HG03460 (cell line): Measurements from ENCODE around the gene DDX10.
"Not testable (repeated sequence)": the region's sequence is repeated elsewhere in the genome, so short reads cannot be mapped to it uniquely, and the experiment has no call there.

Experiments
- ATAC-seq: cut with Tn5 transposase; IDR thresholded peaks from one replicate; pipeline ENCODE4 v1.9.1; 2021; ENCODE audit not compliant: unreplicated experiment

Gene DDX10

GRCh38 chr11:108654100-108654499 lies 10.8 kb upstream of the DDX10 start:
- not testable (repeated sequence) for ATAC-seq

- ATAC-seq, result no peak
Measured at GRCh38 chr11:108654994-108655631, 9.8 kb upstream of the DDX10 start.

DNA sequence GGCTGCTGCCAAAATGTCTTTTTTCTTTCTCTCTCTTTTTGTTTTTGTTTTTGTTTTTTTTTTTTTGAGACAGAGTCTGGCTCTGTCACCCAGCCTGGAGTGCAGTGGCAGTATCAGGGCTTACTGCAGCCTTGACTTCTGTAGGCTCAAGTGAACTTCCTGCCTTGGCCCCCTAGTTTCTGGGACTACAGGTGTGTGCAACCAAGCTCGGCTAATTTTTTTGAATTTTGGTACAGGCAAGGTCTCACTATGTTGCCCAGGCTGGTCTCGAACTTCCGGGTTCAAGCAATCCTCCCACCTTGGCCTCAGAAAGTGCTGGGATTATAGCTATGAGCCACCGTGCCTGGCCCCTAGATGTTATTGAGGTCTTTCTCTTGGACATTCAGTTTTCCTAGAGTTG lies 2.2 kb upstream of the DDX10 start:
- peak; percentile 31 for ATAC-seq

DNA sequence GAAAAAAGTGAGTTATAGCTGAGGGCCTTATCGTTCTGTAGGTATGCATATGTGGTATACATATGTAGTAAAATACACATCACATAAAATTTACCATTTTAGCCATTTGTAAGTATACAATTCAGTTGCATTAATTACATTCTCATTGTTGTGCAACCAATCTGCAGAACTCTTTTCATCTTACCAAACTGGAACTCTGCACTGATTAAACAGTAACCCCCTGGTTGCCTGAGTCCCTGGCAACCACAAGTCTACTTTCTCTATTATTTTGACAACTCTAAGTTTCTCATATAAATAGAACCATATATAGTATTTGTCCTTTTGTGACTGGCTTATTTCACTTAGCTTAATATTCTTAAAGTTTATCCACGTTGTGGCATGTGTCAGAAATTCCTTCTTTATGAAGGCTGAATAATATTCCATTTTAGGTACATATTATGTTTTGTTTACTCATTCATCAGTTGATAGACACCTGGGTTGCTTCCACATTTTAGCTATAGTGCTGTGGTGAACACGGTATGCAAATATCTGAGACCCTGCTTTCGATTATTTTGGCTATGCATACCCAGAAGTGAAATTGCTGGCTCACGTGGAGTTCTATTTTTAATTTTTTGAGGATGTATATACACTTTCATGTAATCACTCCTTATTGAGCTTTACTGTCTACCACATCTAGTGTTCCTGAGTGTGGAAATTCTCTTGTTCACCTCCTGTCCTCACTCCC lies 1.6 kb upstream of the DDX10 start:
- peak; percentile 49 for ATAC-seq

- no peak for ATAC-seq
Measured at GRCh38 chr11:108666373-108666772, 1.5 kb downstream of the DDX10 start.

GRCh38 chr11:108669286-108669685 lies 4.4 kb downstream of the DDX10 start:
- no peak for ATAC-seq

DNA sequence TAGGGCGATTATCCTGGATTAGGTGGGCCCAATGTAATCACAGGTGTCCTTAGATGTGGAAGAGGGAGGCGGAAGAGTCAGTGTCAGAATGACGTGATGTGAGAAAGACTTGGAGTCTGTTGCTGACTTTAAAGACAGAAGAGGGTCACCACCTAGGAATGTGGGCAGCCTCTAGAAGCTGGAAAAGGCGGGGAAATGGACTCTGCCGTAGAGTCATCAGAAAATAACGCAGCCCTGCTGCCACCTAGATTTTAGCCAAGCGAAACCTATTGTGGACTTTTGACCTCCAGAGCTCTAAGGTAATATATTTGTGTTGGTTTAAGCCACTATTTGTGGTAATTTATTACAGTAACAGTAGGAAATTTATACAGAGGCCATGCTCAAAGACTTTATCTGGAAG lies 4.8 kb downstream of the DDX10 start:
- ATAC-seq, result no peak

DNA sequence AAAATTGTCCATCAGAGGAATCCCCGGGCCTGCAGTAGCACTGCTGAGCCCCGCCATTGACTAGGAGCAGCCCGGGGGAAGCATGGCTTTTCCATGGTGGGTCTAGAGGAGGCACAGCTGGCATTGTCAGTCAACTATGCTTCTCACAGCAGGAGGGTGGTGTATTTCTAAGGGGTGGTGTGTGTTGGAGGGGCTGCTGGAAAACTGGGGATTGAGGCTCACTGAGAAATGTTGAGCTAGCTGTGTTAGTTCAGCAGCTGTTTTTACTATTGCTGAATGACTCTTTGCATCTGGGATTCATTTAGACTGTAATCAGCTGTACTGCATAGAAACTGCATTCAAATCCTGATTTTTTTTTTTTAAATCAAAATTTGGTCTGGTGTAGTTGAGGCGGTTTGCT lies 5.6 kb downstream of the DDX10 start:
- ATAC-seq, result no peak

DNA sequence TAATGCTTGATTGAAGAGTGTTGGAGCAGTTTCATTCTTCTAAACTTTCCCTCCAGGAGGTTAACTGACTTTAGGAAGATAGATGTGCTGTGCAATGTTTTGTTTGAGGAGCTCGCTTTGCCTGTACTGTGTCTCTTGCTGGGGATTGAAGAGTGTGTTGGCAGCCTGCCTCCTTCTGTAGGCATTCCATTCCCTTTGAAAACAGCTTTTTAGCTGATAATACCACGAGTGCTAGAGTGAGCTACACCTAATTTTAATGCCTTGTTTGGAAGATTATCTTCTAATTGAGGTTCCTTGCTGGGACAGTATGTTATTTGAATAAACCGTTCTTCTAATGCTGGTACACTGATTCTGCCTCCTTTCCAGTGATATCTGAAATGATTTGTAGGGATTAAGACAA lies 7.2 kb downstream of the DDX10 start:
- ATAC-seq, result no peak

DNA sequence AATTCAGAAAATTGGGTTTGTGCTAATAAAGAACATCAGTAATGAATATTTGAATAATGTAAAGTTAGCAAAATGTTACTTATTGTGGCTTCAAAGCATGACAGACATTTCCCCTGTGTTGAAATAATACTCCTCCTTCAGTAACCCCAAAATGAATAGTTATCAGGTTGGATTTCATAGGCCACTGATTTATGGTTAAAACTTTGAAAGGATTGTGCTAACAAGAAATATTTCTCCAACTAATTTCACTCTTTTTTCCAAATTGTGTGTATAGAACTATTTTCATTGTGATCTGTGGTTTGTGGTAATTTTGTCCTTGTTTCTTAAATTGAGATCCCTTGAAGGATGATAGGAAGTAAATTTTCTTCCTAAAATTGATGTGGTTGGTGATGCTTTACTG lies 7.9 kb downstream of the DDX10 start:
- ATAC-seq, result no peak

- no peak for ATAC-seq
Measured at GRCh38 chr11:108679045-108679444, 14.2 kb downstream of the DDX10 start.

DNA sequence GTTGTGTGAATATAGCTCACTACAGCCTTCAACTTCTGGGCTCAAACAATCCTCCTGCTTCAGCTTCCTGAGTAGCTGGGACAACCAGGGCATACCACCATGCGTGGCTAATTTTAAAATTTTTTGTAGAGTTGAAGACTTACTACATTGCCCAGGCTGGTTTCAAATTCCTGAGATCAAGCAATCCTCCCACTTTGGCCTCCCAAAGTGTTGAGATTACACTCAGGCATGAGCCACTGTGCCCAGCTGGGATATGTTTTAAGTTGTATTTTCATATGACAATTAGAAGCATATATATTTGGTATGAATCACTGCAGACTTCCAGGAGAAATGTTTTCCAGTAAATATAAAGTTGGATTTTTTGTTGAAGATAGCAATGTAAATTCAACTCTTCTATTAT lies 15.4 kb downstream of the DDX10 start:
- no peak for ATAC-seq

DNA sequence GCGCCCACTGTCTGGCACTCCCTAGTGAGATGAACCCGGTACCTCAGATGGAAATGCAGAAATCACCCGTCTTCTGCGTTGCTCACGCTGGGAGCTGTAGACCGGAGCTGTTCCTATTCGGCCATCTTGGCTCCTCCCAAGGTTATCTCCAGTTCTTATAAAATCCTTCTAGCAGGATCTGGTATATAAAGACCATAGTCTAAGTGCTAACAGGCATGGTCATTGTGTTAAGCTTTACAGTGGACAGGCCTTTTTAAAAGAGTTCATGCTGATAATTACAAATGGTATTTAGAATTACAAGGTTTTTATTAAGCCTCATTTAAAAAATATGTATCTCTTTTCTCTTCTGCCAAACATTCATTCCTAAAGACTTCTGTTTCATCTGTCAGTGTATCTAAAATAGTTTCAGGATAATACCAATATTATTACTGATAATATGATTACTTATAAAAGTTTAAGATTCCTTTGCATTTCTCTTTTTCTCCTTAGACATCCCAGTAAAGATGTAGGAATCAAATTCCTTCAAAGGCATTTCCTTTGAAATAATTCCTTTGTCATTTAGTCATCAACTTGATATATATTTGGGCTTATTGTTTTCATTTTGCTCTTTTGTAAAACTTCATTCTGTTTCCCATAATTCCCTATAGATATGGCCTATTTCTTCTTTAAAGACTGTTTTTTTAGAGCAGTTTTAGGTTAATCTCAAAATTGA lies 20.7 kb downstream of the DDX10 start:
- ATAC-seq, result no peak

DNA sequence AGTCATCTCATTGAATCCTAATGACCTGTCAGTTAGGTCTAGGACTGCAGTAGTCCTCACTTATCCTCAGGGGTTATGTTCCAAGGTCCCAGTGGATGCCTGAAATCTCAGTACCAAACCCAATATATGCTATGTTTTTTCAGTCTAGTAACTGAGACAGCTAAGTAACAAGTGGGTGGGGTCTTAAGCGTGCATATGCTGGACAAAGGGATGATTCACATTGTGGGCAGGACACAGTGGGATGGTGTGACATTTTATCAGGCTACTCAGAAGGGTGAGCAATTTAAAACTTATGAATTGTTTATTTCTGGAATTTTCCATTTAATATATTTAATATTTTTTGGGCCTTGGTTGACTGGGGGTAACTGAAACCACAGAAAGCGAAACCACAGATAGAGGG lies 29.0 kb downstream of the DDX10 start:
- ATAC-seq, result no peak

DNA sequence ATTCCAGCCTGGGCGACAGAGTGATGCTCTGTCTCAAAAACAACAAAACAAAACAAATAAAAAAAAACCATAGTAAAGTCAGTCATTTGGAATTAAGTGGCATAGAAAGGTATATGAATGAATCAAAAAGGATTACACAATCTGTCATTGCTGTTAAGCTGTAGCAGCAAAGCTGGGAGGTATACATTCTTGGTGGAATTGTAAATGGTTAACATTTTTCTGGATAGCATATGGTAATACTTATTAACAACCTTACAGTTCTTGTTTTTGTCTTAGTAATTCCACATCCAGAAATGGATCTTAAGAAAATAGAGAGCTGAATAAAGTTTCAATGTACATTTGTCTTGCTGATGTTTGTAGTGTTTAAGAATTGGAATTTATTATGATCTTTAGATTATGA lies 30.0 kb downstream of the DDX10 start:
- no peak for ATAC-seq

DNA sequence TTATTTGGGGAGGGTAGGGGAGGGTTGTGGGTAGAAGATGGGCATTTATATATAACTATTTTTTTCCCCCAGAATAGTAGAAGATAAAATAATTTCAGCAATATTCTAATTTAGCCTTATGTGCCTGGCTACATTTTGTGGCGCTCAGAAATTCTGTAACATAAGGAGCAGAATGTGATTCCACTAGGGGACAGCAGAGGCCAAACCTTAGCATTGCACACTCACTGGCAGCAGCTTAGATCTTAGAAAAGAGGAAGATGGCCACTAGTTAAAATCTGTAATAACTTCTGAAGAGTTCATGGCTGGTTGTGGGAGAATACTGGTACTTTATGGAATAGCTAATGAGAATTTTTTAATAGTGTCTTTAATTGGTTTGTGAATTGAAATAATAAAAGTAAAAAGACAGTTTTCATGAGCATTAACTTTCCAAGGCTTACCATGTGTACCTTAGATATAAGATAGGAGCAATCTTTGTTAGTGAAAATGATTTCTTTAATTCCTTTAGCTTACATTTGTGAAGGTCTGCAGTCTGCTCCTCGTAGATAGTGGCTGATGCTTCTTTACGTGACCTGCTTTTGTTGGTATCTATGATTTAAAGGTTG lies 33.1 kb downstream of the DDX10 start:
- peak; percentile 76 for ATAC-seq

GRCh38 chr11:108698844-108699642 lies 34.2 kb downstream of the DDX10 start:
- ATAC-seq, result peak; percentile 78

- no peak for ATAC-seq
Measured at GRCh38 chr11:108703916-108704315, 39.0 kb downstream of the DDX10 start.

- no peak for ATAC-seq
Measured at GRCh38 chr11:108705061-108705460, 40.2 kb downstream of the DDX10 start.

GRCh38 chr11:108708173-108708572 lies 43.3 kb downstream of the DDX10 start:
- no peak for ATAC-seq

DNA sequence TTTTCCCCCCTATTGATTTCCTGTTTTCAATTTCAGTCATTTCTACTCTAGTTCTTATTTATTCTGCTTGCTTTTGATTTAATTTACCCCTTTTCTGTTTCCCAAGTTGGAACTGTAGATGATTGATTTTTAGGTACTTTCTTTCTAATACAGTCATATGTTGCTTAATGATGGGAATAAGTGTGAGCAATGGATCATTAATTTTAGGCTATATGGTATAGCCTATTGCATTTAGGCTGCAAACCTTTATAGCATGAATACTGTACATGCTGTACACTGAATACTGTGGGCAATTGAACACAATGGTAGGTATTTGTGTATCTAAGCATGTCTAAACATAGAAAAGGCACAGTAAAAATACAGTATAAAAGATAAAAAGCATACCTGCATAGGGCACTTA lies 44.9 kb downstream of the DDX10 start:
- no peak for ATAC-seq
